Mucosa of descending colon (tissue), 3 donors: ENCODE data around the gene NOL4L. TPM values are rescaled to one million over a fixed set of nuclear protein-coding genes. Genes with fewer than 3 reads are reported as not detected.

ENCODE experiments used
- ATAC-seq: fragments of 200-7000 bp; cut with Tn5 transposase; one replicate; pipeline ENCODE4 v1.9.1; 2020; ENCODE audit warnings: mild to moderate bottlenecking, moderate library complexity
- DNase-seq, 3 donors: peaks; one replicate each; pipeline ENCODE4 v3.0.0-alpha.2; 2020
- H3K36me3 ChIP-seq: fragments of 200-600 bp; one replicate; pipeline ENCODE4 v1.8.0; 2021; ENCODE audit warnings: low read depth, mild to moderate bottlenecking
- H3K4me1 ChIP-seq: fragments of 200-600 bp; one replicate; pipeline ENCODE4 v1.8.0; 2021; ENCODE audit warnings: low read depth, mild to moderate bottlenecking
- H3K4me3 ChIP-seq: fragments of 200-600 bp; one replicate; pipeline ENCODE4 v1.8.0; 2021; ENCODE audit warnings: mild to moderate bottlenecking
- H3K9me3 ChIP-seq: fragments of 200-600 bp; one replicate; pipeline ENCODE4 v1.8.0; 2021; ENCODE audit warnings: mild to moderate bottlenecking
- CTCF ChIP-seq: fragments of 200-600 bp; IDR thresholded peaks from one replicate; pipeline ENCODE4 v1.8.0; 2022; ENCODE audit warnings: antibody characterized with exemption, mild to moderate bottlenecking
- intact Hi-C, 2 donors: fragments of 100-400 bp; cut with DNase I in 1 of 2; cut with micrococcal nuclease in 1 of 2; formaldehyde crosslinking; loops; one replicate each; pipeline versions ENCODE4 v1.11.0 to v1.11.1; 2022; cut with DNase I, micrococcal nuclease
- total RNA-seq, 3 donors: library from RNA; stranded (reverse); fragmentation: NEBNext Ultra II Directional in 2 of 3; extraction: Animal tissue kit (Norgen Biotek cat#: 25700) in 2 of 3; gene quantifications; one replicate each; pipeline versions ENCODE4 v1.2.1 to v1.2.4, GENCODE V29; 2021 to 2023
- donor health status: DM: no; HTN: no; CAD: no; lungs with moderate emphysema.
- donor health status: DM: no; HTN: no; CAD: no.
- donor health status: DM: no; HTN: yes; CAD: no.

Gene NOL4L
- total RNA-seq, 3 donors from 2014 or later: 46.1 to 75.3 (median 55.1) TPM

- DNase-seq: no peak
- TF ChIP-seq CTCF: no peak
- H3K36me3 ChIP-seq: no peaks in the 10 kb centered on the region
- intact Hi-C loops: no loop called here
- H3K9me3 ChIP-seq: no peaks in the 10 kb centered on the region
- H3K4me1 ChIP-seq: no peaks in the 10 kb centered on the region
- no peak overlapping the region for H3K4me3 ChIP-seq
- no peak for ATAC-seq
Observed at GRCh38 chr20:32431457-32431856, 153.7 kb downstream of the NOL4L start.

GRCh38 chr20:32429745-32430360 lies 155.3 kb downstream of the NOL4L start:
- no peaks in the 10 kb centered on the region for H3K4me1 ChIP-seq
- no peak for TF ChIP-seq CTCF
- no peaks in the 10 kb centered on the region for H3K36me3 ChIP-seq
- no peaks in the 10 kb centered on the region for H3K9me3 ChIP-seq
- intact Hi-C loops: no loop called here
- no peak overlapping the region for H3K4me3 ChIP-seq
- ATAC-seq (no peak), DNase-seq (no peak)

- ATAC-seq (no peak), DNase-seq (no peak)
- Histone ChIP-seq H3K9me3 (no peaks in the 10 kb centered on the region), H3K4me3 (no peak overlapping the region), H3K36me3 (no peaks in the 10 kb centered on the region), H3K4me1 (no peaks in the 10 kb centered on the region)
- no peak for TF ChIP-seq CTCF
- intact Hi-C loops: no loop called here
Observed at GRCh38 chr20:32429343-32429742, 155.8 kb downstream of the NOL4L start.

- H3K4me1 ChIP-seq: no peaks in the 10 kb centered on the region
- ATAC-seq (no peak), DNase-seq (no peak)
- no peak for TF ChIP-seq CTCF
- no peaks in the 10 kb centered on the region for H3K9me3 ChIP-seq
- no peak overlapping the region for H3K4me3 ChIP-seq
- intact Hi-C loops: no loop called here
- no peaks in the 10 kb centered on the region for H3K36me3 ChIP-seq
Observed at GRCh38 chr20:32427996-32428395, 157.1 kb downstream of the NOL4L start.

DNA sequence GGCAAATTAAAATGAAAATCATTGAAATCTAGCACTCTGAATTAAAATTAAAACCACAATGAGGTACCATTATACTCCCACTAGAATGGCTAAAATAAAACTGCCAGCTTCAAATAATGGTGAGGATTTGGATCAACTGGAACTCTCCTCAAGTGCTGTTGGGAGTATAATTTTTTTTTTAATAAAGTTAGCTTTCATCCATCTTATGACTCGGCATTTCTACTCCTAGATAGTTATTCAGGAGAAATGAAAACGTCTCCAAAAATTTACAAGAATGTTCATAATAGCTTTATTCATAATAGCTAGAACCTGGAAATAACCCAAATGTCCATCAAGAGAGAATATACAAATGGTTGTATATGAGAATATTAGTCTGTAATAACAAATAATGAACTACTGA lies 163.8 kb downstream of the NOL4L start:
- no peak for ATAC-seq
- intact Hi-C loops: no loop called here
- DNase-seq: no peak
- no peak for TF ChIP-seq CTCF
- H3K9me3 ChIP-seq: no peaks in the 10 kb centered on the region
- no peaks in the 10 kb centered on the region for H3K36me3 ChIP-seq
- no peak overlapping the region for H3K4me3 ChIP-seq
- no peaks in the 10 kb centered on the region for H3K4me1 ChIP-seq

GRCh38 chr20:32418376-32418775 lies 166.8 kb downstream of the NOL4L start:
- no peak overlapping the region for H3K4me3 ChIP-seq
- H3K4me1 ChIP-seq: no peaks in the 10 kb centered on the region
- H3K36me3 ChIP-seq: no peaks in the 10 kb centered on the region
- TF ChIP-seq CTCF: no peak
- intact Hi-C loops: no loop called here
- no peak for ATAC-seq
- H3K9me3 ChIP-seq: no peaks in the 10 kb centered on the region
- DNase-seq: no peak
